ENCODE measurements around the gene JPH4. TPM values are rescaled to one million over a fixed set of nuclear protein-coding genes. Genes with fewer than 3 reads are reported as not detected.

The JPH4 gene
- total RNA-seq, 1 experiment from 2014 or later: 50.1 TPM

DNA sequence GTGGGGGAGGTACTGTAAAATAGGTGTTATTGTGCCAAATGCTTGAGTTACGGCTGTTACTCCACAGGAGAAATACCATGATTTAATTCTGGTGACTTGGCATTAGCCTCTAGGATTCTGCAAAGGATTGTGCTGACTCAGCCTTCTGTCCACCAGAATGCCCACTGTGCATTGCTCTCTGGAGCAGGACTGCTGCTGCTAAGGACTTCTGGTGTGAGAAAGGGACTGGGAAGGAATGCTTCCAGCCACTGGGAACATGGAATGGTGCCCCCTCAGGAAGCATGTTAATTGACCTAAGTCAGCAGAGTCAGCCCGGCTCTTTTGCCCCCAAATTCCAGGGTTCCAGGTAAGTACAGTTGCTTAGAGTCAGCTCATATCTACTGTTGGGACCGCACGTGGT, 59.9 kb downstream of the JPH4 start (continued):
- TF ChIP-seq, protein P1, sequence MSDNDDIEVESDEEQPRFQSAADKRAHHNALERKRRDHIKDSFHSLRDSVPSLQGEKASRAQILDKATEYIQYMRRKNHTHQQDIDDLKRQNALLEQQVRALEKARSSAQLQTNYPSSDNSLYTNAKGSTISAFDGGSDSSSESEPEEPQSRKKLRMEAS (CRISPR knock-in tag; IDR thresholded peaks at IDR 0.05): no peak
- no peak for TF ChIP-seq FOXJ3 (CRISPR knock-in tag; IDR thresholded peaks at IDR 0.05; ENCODE audit: borderline replicate concordance)

Other genes starting within 250 kb of the JPH4 start
- 42.3 to 52.4 TPM (median 51.4 TPM) in 3 replicates for gene SLC22A17, start 225.9 kb downstream of the JPH4 start, total RNA-seq (2021)
- gene EFS, start 213.6 kb downstream of the JPH4 start, total RNA-seq (2021): 35.3 to 47.4 TPM (median 43.5 TPM) in 3 replicates
- gene IL25, start 206.0 kb downstream of the JPH4 start, total RNA-seq (2021): 0.24 TPM in 1 of 3 replicates, not detected in the others
- gene CMTM5, start 201.7 kb downstream of the JPH4 start, total RNA-seq (2021): 0.24 to 0.41 TPM (median 0.39 TPM) in 3 replicates
- 0.09 to 0.14 TPM (median 0.09 TPM) in 3 replicates for gene MYH6, start 170.5 kb downstream of the JPH4 start, total RNA-seq (2021)
- gene MYH7, start 143.1 kb downstream of the JPH4 start, total RNA-seq (2021): 0.02 TPM in 1 of 3 replicates, not detected in the others
- 37.4 to 45.5 TPM (median 43.3 TPM) in 3 replicates for gene NGDN, start 109.1 kb downstream of the JPH4 start, total RNA-seq (2021)
- 16.4 to 26.2 TPM (median 25.7 TPM) in 3 replicates for gene ZFHX2, start 27.0 kb downstream of the JPH4 start, total RNA-seq (2021)
- gene THTPA, start 22.5 kb downstream of the JPH4 start, total RNA-seq (2021): 20.0 to 26.2 TPM (median 25.4 TPM) in 3 replicates
- 108 to 122 TPM (median 115 TPM) in 3 replicates for gene AP1G2, start 11.0 kb downstream of the JPH4 start, total RNA-seq (2021)
- gene DHRS2, start 57.6 kb upstream of the JPH4 start, total RNA-seq (2021): 1.8 to 4.5 TPM (median 1.8 TPM) in 3 replicates

Measured in WTC11 (cell line).